ENCODE results near the gene TRAPPC11. TPM values are rescaled to one million over a fixed set of nuclear protein-coding genes. Genes with fewer than 3 reads are reported as not detected.

The TRAPPC11 gene
- total and polyA plus RNA-seq, 9 of the 15 experiments (the other 6 are each of a cell fraction or from before 2014, with no cell fraction given), result 11.6 to 49.0 (median 28.7) TPM

DNA sequence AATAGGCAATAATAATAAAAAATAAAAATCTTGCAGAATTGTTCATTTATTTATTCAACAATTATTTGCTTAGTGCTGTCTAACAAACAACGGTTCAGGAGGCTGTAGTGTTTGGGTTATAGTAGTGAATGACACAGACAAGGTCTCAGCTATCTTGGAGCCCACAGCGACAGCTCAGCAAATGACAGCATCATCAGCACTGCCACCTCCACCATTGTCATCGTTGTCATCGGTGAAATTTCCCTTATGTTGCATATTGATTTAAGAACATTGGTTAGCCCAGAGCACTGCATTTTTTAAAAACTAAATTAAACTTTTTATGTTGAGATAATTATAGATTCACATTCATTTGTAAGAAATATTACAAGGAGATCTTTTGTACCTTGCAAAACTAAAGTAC is 79.9 kb downstream of the TRAPPC11 start:
- peaks cover 0 to 5% of the 10 kb centered on the region in 2 experiments; a peak in 3 of 5 replicates for H3K27me3 ChIP-seq (ENCODE audit: control insufficient read depth in 2 of 2, insufficient read depth in 2 of 2, low read length in 2 of 2)
- H3K79me2 ChIP-seq (ENCODE audit: control insufficient read depth, insufficient read depth, low read length), result no peaks in the 10 kb centered on the region
- in situ Hi-C loops (cut with MboI) (no loop called here), intact Hi-C loops (cut with micrococcal nuclease) (no loop called here)
- no peaks in the 10 kb centered on the region for H3K36me3 ChIP-seq (ENCODE audit: control insufficient read depth, insufficient read depth, low read length)
- BruUV-seq (replicated peaks), result no TSS peak
- H3K9me1 ChIP-seq (ENCODE audit: control insufficient read depth, insufficient read depth, low read length), result no peaks in the 10 kb centered on the region
- ATAC-seq (no peak), DNase-seq (ENCODE audit: extremely low read depth in 1 of 4, low spot score in 3 of 4) (no peak), FAIRE-seq (no peak)
- ChIA-PET POLR2A (no interaction called here), CTCF (ENCODE audit: low intra/inter-chr PET ratio) (no interaction called here)
- no peak overlapping the region for H3K27ac ChIP-seq (ENCODE audit: extremely low read depth, low read depth, low read length)
- H2AFZ ChIP-seq (ENCODE audit: low read depth, low read length), result no peak overlapping the region
- H3K4me3 ChIP-seq, result no peak overlapping the region
- no peaks in the 10 kb centered on the region; a peak in 1 of 5 replicates for H3K4me1 ChIP-seq (replicated peaks in 1 of 2; ENCODE audit: control insufficient read depth in 2 of 2, insufficient read depth in 2 of 2, low read length in 2 of 2)
- 2% methylated on average over 4 of the region's 4 CpGs for WGBS (ENCODE audit: insufficient coverage, low coverage, missing lambda C conversion rate)
- H4K20me1 ChIP-seq (replicated peaks; ENCODE audit: control insufficient read depth, insufficient read depth, low read length), result no peaks in the 10 kb centered on the region
- H3K4me2 ChIP-seq (ENCODE audit: insufficient read depth, low read length), result no peak overlapping the region
- H3K9ac ChIP-seq (ENCODE audit: insufficient read depth in 1 of 2, low read depth in 2 of 2, low read length in 2 of 2), result no peak overlapping the region
- H3K9me3 ChIP-seq (replicated peaks; ENCODE audit: control insufficient read depth, insufficient read depth, low read depth, low read length), result no peaks in the 10 kb centered on the region
- no peak for TF ChIP-seq POLR3G (IDR thresholded peaks at IDR 0.05; ENCODE audit: extremely low read depth, insufficient read length, insufficient replicate concordance)
- TF ChIP-seq BMI1 (IDR thresholded peaks at IDR 0.05; ENCODE audit: low read length), result no peak
- TF ChIP-seq, protein P1, sequence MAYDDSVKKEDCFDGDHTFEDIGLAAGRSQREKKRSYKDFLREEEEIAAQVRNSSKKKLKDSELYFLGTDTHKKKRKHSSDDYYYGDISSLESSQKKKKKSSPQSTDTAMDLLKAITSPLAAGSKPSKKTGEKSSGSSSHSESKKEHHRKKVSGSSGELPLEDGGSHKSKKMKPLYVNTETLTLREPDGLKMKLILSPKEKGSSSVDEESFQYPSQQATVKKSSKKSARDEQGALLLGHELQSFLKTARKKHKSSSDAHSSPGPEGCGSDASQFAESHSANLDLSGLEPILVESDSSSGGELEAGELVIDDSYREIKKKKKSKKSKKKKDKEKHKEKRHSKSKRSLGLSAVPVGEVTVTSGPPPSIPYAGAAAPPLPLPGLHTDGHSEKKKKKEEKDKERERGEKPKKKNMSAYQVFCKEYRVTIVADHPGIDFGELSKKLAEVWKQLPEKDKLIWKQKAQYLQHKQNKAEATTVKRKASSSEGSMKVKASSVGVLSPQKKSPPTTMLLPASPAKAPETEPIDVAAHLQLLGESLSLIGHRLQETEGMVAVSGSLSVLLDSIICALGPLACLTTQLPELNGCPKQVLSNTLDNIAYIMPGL (CRISPR knock-in tag; IDR thresholded peaks at IDR 0.05), result no peak
- TF ChIP-seq SLC30A9 (CRISPR knock-in tag; IDR thresholded peaks at IDR 0.05), result no peak
- TF ChIP-seq GABPA (tag; conservative IDR thresholded peaks at IDR 0.05; ENCODE audit: low read depth), result no peak
- TF ChIP-seq PCBP2 (IDR thresholded peaks at IDR 0.05; ENCODE audit: low read depth, low read length, poor library complexity, severe bottlenecking), result no peak
- no peak for TF ChIP-seq ZNF318 (IDR thresholded peaks at IDR 0.05; ENCODE audit: borderline replicate concordance in 1 of 2, low read depth in 1 of 2)
- TF ChIP-seq XRCC4 (IDR thresholded peaks at IDR 0.05; ENCODE audit: extremely low read depth, insufficient read depth, insufficient read length), result no peak
- no peak for TF ChIP-seq ZNF174 (CRISPR knock-in tag; IDR thresholded peaks at IDR 0.05)
- TF ChIP-seq SREBF1 (IDR thresholded peaks at IDR 0.05; ENCODE audit: borderline replicate concordance, low read depth, low read length), result no peak
- no peak for TF ChIP-seq IRF1 (CRISPR knock-in tag; IDR thresholded peaks at IDR 0.05; ENCODE audit: borderline replicate concordance)
- TF ChIP-seq CBX2 (IDR thresholded peaks at IDR 0.05; ENCODE audit: insufficient read depth, low read length, poor library complexity, severe bottlenecking), result no peak
